SK-N-SH (cell line): ENCODE measurements around the gene IRGQ. TPM values are rescaled to one million over a fixed set of nuclear protein-coding genes. Genes with fewer than 3 reads are reported as not detected.

Experiments used
- CTCF ChIA-PET: fragments of 300-600, 350-600 bp; formaldehyde crosslinking; extraction: SDS; loops from one replicate; lab custom pipeline; 2021; lab: Yijun Ruan, JAX
- POLR2A ChIA-PET: fragments of 350-600 bp; sonication (Branson Sonifier 250); formaldehyde crosslinking; extraction: SDS; loops from one replicate; lab custom pipeline; 2020; ENCODE audit warnings: antibody characterized with exemption, inconsistent platforms; lab: Yijun Ruan, JAX
- DNase-seq: peaks from one replicate; pipeline ENCODE4 v3.0.0; 2012
- H2AFZ ChIP-seq: fragments of 200-600 bp; sonication (generic); 2 replicates; pipeline ENCODE4 v1.8.1; 2016; ENCODE audit warnings: antibody characterized with exemption, mild to moderate bottlenecking, low read depth
- H3F3A ChIP-seq: fragments of 200-600 bp; sonication (generic); replicated peaks from 2 replicates; pipeline ENCODE3; 2016; ENCODE audit warnings: antibody characterized with exemption, mild to moderate bottlenecking; ENCODE audit not compliant: insufficient read depth
- H3K27ac ChIP-seq, 2 experiments: fragments of 200-500 bp in 1 of 2; fragments of 200-600 bp in 1 of 2; sonication (Bioruptor generic) in 1 of 2; sonication (generic), shearing (Covaris generic) in 1 of 2; 2 replicates each; pipeline versions ENCODE4 v1.5.1 to v1.6.1; 2014 to 2016; ENCODE audit warnings: low read depth in 2 of 2, inconsistent platforms in 1 of 2, low read length in 1 of 2, mild to moderate bottlenecking in 1 of 2, mixed read lengths in 1 of 2
- H3K27me3 ChIP-seq: fragments of 200-600 bp; sonication (generic), shearing (Covaris generic); 2 replicates; pipeline ENCODE4 v1.6.1; 2016; ENCODE audit warnings: mixed run types; ENCODE audit not compliant: insufficient read depth
- H3K36me3 ChIP-seq, 2 experiments: fragments of 200-500 bp in 1 of 2; fragments of 200-600 bp in 1 of 2; sonication (Bioruptor generic) in 1 of 2; sonication (generic) in 1 of 2; replicated peaks in 1 of 2; 2 replicates each; pipeline versions ENCODE3 to v1.5.1; 2014 to 2016; ENCODE audit warnings: low read length in 1 of 2, mild to moderate bottlenecking in 1 of 2; ENCODE audit not compliant: insufficient read depth in 2 of 2, control insufficient read depth in 1 of 2
- H3K4me1 ChIP-seq, 2 experiments: fragments of 200-500 bp in 1 of 2; fragments of 200-600 bp in 1 of 2; sonication (Bioruptor generic) in 1 of 2; sonication (generic), shearing (Covaris generic) in 1 of 2; 2 replicates each; pipeline versions ENCODE4 v1.5.1 to v1.6.1; 2014 to 2016; ENCODE audit warnings: low read depth in 1 of 2, low read length in 1 of 2, mixed run types in 1 of 2; ENCODE audit not compliant: insufficient read depth in 2 of 2, control insufficient read depth in 1 of 2
- H3K4me2 ChIP-seq: fragments of 200-600 bp; sonication (generic), shearing (Covaris generic); 2 replicates; pipeline ENCODE4 v1.6.1; 2017; ENCODE audit warnings: mixed run types
- H3K4me3 ChIP-seq, 2 experiments: fragments of 200-500 bp in 1 of 2; fragments of 200-600 bp in 1 of 2; sonication (Bioruptor generic) in 1 of 2; sonication (generic), shearing (Covaris generic) in 1 of 2; 2 replicates each; pipeline versions ENCODE4 v1.5.1 to v1.8.1; 2014 to 2016; ENCODE audit warnings: low read depth in 2 of 2, inconsistent platforms in 1 of 2, low read length in 1 of 2, mild to moderate bottlenecking in 1 of 2, mixed read lengths in 1 of 2, moderate library complexity in 1 of 2
- H3K79me2 ChIP-seq: fragments of 200-600 bp; sonication (generic); 2 replicates; pipeline ENCODE4 v1.8.1; 2017; ENCODE audit warnings: mild to moderate bottlenecking; ENCODE audit not compliant: insufficient read depth
- H3K9ac ChIP-seq: fragments of 200-600 bp; sonication (generic); 2 replicates; pipeline ENCODE4 v1.6.1; 2017; ENCODE audit warnings: mixed run types
- H3K9me2 ChIP-seq: fragments of 200-600 bp; sonication (generic); 2 replicates; pipeline ENCODE4 v1.6.1; 2017; ENCODE audit warnings: mixed run types
- H3K9me3 ChIP-seq: fragments of 200-600 bp; sonication (generic); 2 replicates; pipeline ENCODE4 v1.6.1; 2017; ENCODE audit warnings: mixed run types, mild to moderate bottlenecking, moderate library complexity
- H4K20me1 ChIP-seq: fragments of 200-600 bp; sonication (generic); 2 replicates; pipeline ENCODE4 v1.6.1; 2017; ENCODE audit warnings: mild to moderate bottlenecking, mixed run types; ENCODE audit not compliant: insufficient read depth
- CTCF ChIP-seq: fragments of 200-600 bp; sonication (generic); IDR thresholded peaks from 2 replicates; pipeline ENCODE4 v1.6.1; 2017; ENCODE audit warnings: antibody characterized with exemption, mild to moderate bottlenecking, moderate library complexity
- MEF2A ChIP-seq: IDR thresholded peaks from 2 replicates; pipeline ENCODE4 v1.4.0; 2012; ENCODE audit warnings: low read depth, borderline replicate concordance
- PBX3 ChIP-seq: IDR thresholded peaks from 2 replicates; pipeline ENCODE4; 2012
- RFX5 ChIP-seq: IDR thresholded peaks from 2 replicates; pipeline ENCODE4 v1.6.1; 2012; ENCODE audit warnings: mild to moderate bottlenecking, improper control_type of control experiment, low read length
- SIN3A ChIP-seq: IDR thresholded peaks from 2 replicates; pipeline ENCODE4 v1.6.1; 2012; ENCODE audit warnings: low read depth, mild to moderate bottlenecking, low read length, moderate library complexity, borderline replicate concordance
- SMC3 ChIP-seq: IDR thresholded peaks from 2 replicates; pipeline ENCODE4 v1.6.1; 2012; ENCODE audit warnings: low read depth, low read length, improper control_type of control experiment
- WGBS: methylation state at CpG from one replicate; pipeline ENCODE4 v1.1.6; 2017; ENCODE audit warnings: low lambda C conversion rate; 5-methylcytosine and 5-hydroxymethylcytosine counted together
- polyA plus RNA-seq, 3 experiments: library from polyadenylated mRNA; depleted of rRNA; stranded (reverse); fragments of >200 nt; gene quantifications; 2 replicates each; pipeline ENCODE4 v1.2.3, GENCODE V29; 2012
- TF ChIP-seq, protein P1 (sequence below): IDR thresholded peaks from 2 replicates; pipeline ENCODE4 v1.6.1; 2012; ENCODE audit warnings: mild to moderate bottlenecking, low read depth, low read length, moderate library complexity
- TF ChIP-seq, protein P2 (sequence below): IDR thresholded peaks from 2 replicates; pipeline ENCODE4 v1.4.0; 2012; ENCODE audit warnings: low read depth

IRGQ gene
- polyA plus RNA-seq, 1 of the 3 experiments (the other 2 are of a cell fraction): 8.4 TPM

GRCh38 chr19:43562226-43562697 lies 33.7 kb downstream of the IRGQ start (continued):
- TF ChIP-seq, protein P1, sequence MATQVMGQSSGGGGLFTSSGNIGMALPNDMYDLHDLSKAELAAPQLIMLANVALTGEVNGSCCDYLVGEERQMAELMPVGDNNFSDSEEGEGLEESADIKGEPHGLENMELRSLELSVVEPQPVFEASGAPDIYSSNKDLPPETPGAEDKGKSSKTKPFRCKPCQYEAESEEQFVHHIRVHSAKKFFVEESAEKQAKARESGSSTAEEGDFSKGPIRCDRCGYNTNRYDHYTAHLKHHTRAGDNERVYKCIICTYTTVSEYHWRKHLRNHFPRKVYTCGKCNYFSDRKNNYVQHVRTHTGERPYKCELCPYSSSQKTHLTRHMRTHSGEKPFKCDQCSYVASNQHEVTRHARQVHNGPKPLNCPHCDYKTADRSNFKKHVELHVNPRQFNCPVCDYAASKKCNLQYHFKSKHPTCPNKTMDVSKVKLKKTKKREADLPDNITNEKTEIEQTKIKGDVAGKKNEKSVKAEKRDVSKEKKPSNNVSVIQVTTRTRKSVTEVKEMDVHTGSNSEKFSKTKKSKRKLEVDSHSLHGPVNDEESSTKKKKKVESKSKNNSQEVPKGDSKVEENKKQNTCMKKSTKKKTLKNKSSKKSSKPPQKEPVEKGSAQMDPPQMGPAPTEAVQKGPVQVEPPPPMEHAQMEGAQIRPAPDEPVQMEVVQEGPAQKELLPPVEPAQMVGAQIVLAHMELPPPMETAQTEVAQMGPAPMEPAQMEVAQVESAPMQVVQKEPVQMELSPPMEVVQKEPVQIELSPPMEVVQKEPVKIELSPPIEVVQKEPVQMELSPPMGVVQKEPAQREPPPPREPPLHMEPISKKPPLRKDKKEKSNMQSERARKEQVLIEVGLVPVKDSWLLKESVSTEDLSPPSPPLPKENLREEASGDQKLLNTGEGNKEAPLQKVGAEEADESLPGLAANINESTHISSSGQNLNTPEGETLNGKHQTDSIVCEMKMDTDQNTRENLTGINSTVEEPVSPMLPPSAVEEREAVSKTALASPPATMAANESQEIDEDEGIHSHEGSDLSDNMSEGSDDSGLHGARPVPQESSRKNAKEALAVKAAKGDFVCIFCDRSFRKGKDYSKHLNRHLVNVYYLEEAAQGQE: no peak
- no peak for TF ChIP-seq SIN3A
- TF ChIP-seq PBX3: no peak
- TF ChIP-seq RFX5: no peak
- TF ChIP-seq SMC3: no peak

DNA sequence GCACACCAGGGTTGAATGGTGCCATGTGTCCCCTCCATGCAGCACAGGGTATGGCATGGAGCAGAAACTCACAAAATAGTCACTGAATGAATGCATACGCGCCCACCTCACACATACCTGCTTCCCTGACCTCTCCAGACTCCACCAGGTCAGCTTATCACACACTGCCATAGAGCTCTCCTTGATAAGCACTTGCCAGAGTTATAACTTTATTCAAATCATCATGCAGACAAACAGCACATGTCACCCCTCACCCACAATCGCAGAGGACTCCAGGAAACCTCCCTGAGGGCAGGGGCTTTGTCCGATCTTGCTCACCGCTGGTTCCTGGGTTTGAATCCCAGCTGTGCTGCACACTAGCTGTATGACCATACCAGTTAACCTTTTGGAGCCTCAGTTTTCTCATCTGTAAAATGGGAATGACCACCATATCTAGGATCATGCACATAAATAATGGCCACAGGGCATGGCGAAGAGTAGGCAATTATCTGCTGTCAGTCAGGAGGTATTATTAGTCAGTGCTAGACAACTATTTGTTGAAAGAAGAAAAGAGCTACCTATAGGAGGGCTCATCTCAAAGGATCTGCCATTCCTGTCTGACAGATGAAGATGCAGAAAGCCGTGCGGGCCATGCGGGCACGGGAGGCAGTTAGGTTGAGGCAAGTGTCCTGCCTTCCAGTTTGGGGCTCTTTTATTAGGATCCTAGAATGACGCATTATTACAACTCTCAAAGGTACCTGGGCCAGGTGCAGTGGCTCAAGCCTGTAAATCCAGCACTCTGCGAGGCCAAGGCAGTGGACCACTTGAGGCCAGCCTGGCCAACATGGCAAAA lies 34.6 kb downstream of the IRGQ start:
- H3F3A ChIP-seq: peaks cover 30% of the 10 kb centered on the region

DNA sequence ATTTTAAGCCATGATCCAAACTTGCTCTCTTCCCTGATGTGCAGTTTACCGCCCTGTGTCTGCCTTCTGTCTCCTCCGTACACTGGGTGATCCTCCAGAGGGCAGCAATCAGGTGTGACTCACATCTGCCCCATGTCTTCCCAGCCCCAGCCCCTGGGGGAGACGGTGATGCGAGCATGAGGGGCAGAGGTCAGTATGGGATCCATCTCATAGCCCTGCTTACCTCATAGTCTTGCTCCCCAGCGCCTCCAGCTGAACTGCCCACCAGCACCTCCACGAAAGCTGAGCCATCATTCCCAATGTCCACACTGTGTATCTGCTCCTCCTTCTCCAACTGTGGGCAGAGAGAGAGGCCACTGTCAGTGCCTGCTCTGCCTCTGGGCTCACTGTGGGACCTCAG lies 35.2 kb downstream of the IRGQ start:
- Histone ChIP-seq H3K9me2 (no peaks in the 10 kb centered on the region), H4K20me1 (0 out of 2 replicates have a peak, but pooled peaks cover 2% of the 10 kb centered on the region), H3K9me3 (no peaks in the 10 kb centered on the region), H3K4me2 (no peak overlapping the region), H3K4me1 (peaks cover 0 to 14% of the 10 kb centered on the region in 2 experiments; a peak in 1 of 4 replicates), H3K9ac (no peak overlapping the region), H3K27ac (no peak overlapping the region), H3F3A (peaks cover 34% of the 10 kb centered on the region), H3K36me3 (peaks cover 11 to 13% of the 10 kb centered on the region in 2 experiments), H3K27me3 (no peaks in the 10 kb centered on the region), H2AFZ (no peak overlapping the region), H3K79me2 (peaks cover 10% of the 10 kb centered on the region; the same call in 1 of the 2 replicates), H3K4me3 (no peak overlapping the region)
- 90% methylated on average over 6 of the region's 6 CpGs for WGBS
- TF ChIP-seq CTCF: 0 out of 2 replicates have a peak, but pooled peaks have one; percentile 10
- TF ChIP-seq, protein P2, sequence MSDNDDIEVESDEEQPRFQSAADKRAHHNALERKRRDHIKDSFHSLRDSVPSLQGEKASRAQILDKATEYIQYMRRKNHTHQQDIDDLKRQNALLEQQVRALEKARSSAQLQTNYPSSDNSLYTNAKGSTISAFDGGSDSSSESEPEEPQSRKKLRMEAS: no peak
- CTCF ChIA-PET: interaction anchor here (0.6 to 1.3 kb wide), 2 partner anchors 10 to 33 kb away, joined by 3 read pairs; no protein-coding TSS in a partner anchor
- POLR2A ChIA-PET: no interaction called here
- DNase-seq: no peak

More for the DNA sequence above, 34.6 kb downstream of the IRGQ start:
- Histone ChIP-seq H3K27ac (no peak overlapping the region), H3K9ac (no peak overlapping the region), H3K36me3 (peaks cover 7 to 11% of the 10 kb centered on the region in 2 experiments), H4K20me1 (0 out of 2 replicates have a peak, but pooled peaks cover 2% of the 10 kb centered on the region), H3K9me2 (no peaks in the 10 kb centered on the region), H3K4me3 (no peak overlapping the region), H2AFZ (no peak overlapping the region), H3K27me3 (no peaks in the 10 kb centered on the region), H3K79me2 (peaks cover 16% of the 10 kb centered on the region; the same call in 1 of the 2 replicates), H3K4me2 (no peak overlapping the region), H3K4me1 (peaks cover 0 to 14% of the 10 kb centered on the region in 2 experiments; a peak in 1 of 4 replicates), H3K9me3 (no peaks in the 10 kb centered on the region)
- DNase-seq: no peak
- 98% methylated on average over 12 of the region's 12 CpGs for WGBS
- ChIA-PET CTCF (interaction anchor here (0.6 to 1.3 kb wide), 2 partner anchors 11 to 33 kb away, joined by 3 read pairs; no protein-coding TSS in a partner anchor), POLR2A (interaction anchor here (0.6 kb wide), 1 partner anchor 232 kb away, joined by 3 read pairs; no protein-coding TSS in a partner anchor)
- no peak for TF ChIP-seq MEF2A
